Mammary epithelial cell (primary cell): ENCODE data around the gene ANKFY1.

Experiments used
- EZH2 ChIP-seq: IDR thresholded peaks from 2 replicates; pipeline ENCODE4 v1.6.1; 2012; ENCODE audit warnings: low read length, inconsistent platforms, borderline replicate concordance
- TF ChIP-seq, protein P1 (sequence below), 2 donors: IDR thresholded peaks in 1 of 2; conservative IDR thresholded peaks in 1 of 2; 2 replicates each; pipeline ENCODE4 v1.5.1; 2011 to 2012; ENCODE audit warnings: inconsistent platforms in 2 of 2, low read length in 2 of 2, mild to moderate bottlenecking in 2 of 2, control low read depth in 1 of 2, low read depth in 1 of 2; ENCODE audit not compliant: insufficient read depth in 1 of 2; ENCODE audit errors: extremely low read depth in 1 of 2

DNA sequence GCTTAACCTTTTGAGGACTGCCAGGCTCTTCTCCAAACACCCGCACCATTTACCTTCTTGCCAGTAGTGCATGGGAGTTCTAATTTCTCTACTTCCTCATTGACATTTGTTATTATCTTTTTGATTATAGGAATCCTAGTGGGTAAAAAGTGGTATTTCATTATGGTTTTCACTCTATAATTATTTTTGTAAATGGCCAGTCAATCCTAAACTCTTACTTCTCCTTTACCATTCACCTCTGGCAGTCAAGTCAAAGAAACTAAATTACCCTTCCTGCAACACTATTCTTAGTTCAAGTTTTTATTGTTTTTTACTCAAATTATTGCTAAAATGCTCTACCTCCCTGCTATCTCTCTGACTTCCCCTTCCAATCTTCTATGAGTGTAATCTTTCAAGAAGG, 29.8 kb upstream of the ANKFY1 start:
- TF ChIP-seq, protein P1, sequence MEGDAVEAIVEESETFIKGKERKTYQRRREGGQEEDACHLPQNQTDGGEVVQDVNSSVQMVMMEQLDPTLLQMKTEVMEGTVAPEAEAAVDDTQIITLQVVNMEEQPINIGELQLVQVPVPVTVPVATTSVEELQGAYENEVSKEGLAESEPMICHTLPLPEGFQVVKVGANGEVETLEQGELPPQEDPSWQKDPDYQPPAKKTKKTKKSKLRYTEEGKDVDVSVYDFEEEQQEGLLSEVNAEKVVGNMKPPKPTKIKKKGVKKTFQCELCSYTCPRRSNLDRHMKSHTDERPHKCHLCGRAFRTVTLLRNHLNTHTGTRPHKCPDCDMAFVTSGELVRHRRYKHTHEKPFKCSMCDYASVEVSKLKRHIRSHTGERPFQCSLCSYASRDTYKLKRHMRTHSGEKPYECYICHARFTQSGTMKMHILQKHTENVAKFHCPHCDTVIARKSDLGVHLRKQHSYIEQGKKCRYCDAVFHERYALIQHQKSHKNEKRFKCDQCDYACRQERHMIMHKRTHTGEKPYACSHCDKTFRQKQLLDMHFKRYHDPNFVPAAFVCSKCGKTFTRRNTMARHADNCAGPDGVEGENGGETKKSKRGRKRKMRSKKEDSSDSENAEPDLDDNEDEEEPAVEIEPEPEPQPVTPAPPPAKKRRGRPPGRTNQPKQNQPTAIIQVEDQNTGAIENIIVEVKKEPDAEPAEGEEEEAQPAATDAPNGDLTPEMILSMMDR (conservative IDR thresholded peaks at IDR 0.05 in 1 of 2, IDR thresholded peaks at IDR 0.05 in 1 of 2; ENCODE audit: extremely low read depth in 1 of 2, insufficient read depth in 1 of 2, low read depth in 1 of 2, low read length in 2 of 2) = no peak
- no peak for TF ChIP-seq EZH2
